HepG2 (cell line): ENCODE measurements around the gene DHX36. TPM values are rescaled to one million over a fixed set of nuclear protein-coding genes. Genes with fewer than 3 reads are reported as not detected.
A peak's percentile ranks its signal among the peaks of the same experiment; 100 is the strongest.

Experiments used
- ARID5B ChIP-seq: IDR thresholded peaks from 2 replicates; pipeline ENCODE4 v1.4.0; 2020; ENCODE audit warnings: mild to moderate bottlenecking, missing genetic modification reagents
- BRF2 ChIP-seq: sonication (generic); formaldehyde crosslinking; IDR thresholded peaks from 2 replicates; pipeline ENCODE4 v1.8.1; 2022; ENCODE audit warnings: mild to moderate bottlenecking, missing genetic modification reagents
- HES4 ChIP-seq: sonication (generic); formaldehyde crosslinking; IDR thresholded peaks from 2 replicates; pipeline ENCODE4 v1.9.0; 2021; ENCODE audit warnings: mild to moderate bottlenecking, missing genetic modification reagents, borderline replicate concordance
- HNF1A ChIP-seq, 2 experiments: sonication (generic) in 1 of 2; formaldehyde crosslinking in 1 of 2; IDR thresholded peaks; 2 replicates each; pipeline versions ENCODE4 v1.4.0 to v1.6.1; 2016 to 2020; ENCODE audit warnings: borderline replicate concordance in 1 of 2, low read depth in 1 of 2, mild to moderate bottlenecking in 1 of 2, missing genetic modification reagents in 1 of 2
- KDM6A ChIP-seq: IDR thresholded peaks from 2 replicates; pipeline ENCODE4 v1.6.1; 2016; ENCODE audit warnings: low read depth
- KLF9 ChIP-seq: IDR thresholded peaks from 2 replicates; pipeline ENCODE4 v1.6.1; 2016; ENCODE audit warnings: low read depth
- NFRKB ChIP-seq: fragments of 450-650 bp; IDR thresholded peaks from 2 replicates; pipeline ENCODE4 v1.6.1; 2017
- NR0B2 ChIP-seq: sonication (generic); formaldehyde crosslinking; IDR thresholded peaks from 2 replicates; pipeline ENCODE4 v1.4.0; 2020; ENCODE audit warnings: mild to moderate bottlenecking, missing genetic modification reagents
- SAP130 ChIP-seq: IDR thresholded peaks from 2 replicates; pipeline ENCODE4 v1.6.1; 2016; ENCODE audit warnings: low read depth
- SRSF9 ChIP-seq: fragments of 200-400 bp; formaldehyde crosslinking; IDR thresholded peaks from 2 replicates; pipeline ENCODE4 v1.6.1; 2018; ENCODE audit warnings: borderline replicate concordance, mild to moderate bottlenecking, low read depth, low read length; ENCODE audit not compliant: insufficient read depth, poor library complexity, severe bottlenecking
- TBX2 ChIP-seq: sonication (generic); formaldehyde crosslinking; IDR thresholded peaks from 2 replicates; pipeline ENCODE4 v1.5.0; 2020; ENCODE audit warnings: missing genetic modification reagents, mild to moderate bottlenecking, borderline replicate concordance
- TEAD3 ChIP-seq: optimal IDR thresholded peaks from 2 replicates; pipeline ENCODE3; 2016; ENCODE audit warnings: borderline replicate concordance
- TRIM22 ChIP-seq: fragments of 450-650 bp; IDR thresholded peaks from 2 replicates; pipeline ENCODE4 v1.6.1; 2017
- ZBTB7A ChIP-seq: sonication (generic); formaldehyde crosslinking; IDR thresholded peaks from 2 replicates; pipeline ENCODE4 v1.8.0; 2022; ENCODE audit warnings: mild to moderate bottlenecking, missing genetic modification reagents
- polyA plus RNA-seq, 8 experiments: library from polyadenylated mRNA; depleted of rRNA in 3 of 8; stranded (reverse) in 7 of 8; unstranded in 1 of 8; fragments of >200 nt; fragmentation: Illumina TruSeq in 4 of 8; extraction: Trizol in 4 of 8; gene quantifications; 2 replicates each; pipeline versions ENCODE4 v1.2.1 to v1.2.3, GENCODE V29; 2011 to 2016; ENCODE audit warnings: low read depth in 4 of 8, missing spikeins in 1 of 8, mixed read lengths in 1 of 8; ENCODE audit not compliant: insufficient read depth in 1 of 8
- total RNA-seq, 5 experiments: library from RNA; depleted of rRNA; stranded (reverse); fragments of >200 nt; fragmentation: Illumina TruSeq; extraction: Trizol; gene quantifications; 2 replicates each; pipeline ENCODE4 v1.2.3, GENCODE V29; 2016; ENCODE audit warnings: low read depth in 1 of 5
- TF ChIP-seq, protein P1 (sequence below): sonication (generic); formaldehyde crosslinking; IDR thresholded peaks from 2 replicates; pipeline ENCODE4 v1.4.0; 2020; ENCODE audit warnings: low read depth, mild to moderate bottlenecking, missing genetic modification reagents

DHX36 gene
- total and polyA plus RNA-seq, 2 of the 13 experiments (the other 11 are each of a cell fraction or from before 2014, with no cell fraction given) = 30.3 to 44.2 TPM

DNA sequence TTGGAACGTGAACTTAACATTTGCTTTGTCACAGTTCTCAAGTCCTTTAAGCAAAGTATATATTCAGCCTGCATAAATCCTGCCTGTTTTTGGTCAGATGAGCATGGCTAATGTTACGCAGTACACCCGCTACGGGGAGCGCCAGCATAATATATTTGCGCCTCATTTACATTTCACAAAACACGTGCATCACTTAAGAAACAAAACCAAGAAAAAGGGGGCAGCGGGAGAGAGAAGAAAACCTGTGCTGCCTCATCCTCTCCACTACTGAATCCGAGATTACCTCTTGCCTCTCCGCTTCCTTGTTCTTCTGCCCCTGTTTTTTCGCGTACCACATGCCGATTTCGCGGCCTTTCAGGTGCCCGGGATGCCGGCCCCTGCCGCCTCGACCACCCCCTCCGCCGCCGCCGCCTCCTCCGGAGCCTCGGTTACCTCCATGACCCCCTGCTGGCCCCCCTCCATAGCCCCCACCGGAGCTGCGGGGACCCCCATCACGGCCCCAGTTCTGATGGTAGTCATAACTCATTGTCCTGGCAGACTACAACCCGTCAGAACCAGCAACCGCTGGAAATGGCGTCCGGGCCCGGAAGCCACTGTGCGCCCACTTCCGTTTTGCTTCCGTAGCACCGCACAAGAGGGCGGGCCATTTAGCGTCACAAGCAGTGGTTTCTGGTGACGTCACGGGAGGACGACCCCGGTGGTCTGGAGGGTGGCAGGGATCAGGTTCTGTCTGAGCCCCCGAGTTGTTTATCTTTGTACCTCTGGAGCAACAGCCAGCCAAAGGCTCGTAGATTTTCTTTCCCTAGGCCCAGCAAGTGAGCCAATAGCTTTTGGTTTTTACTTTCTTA, at the start of gene DHX36 (continued):
- no peak for TF ChIP-seq HNF1A (IDR thresholded peaks at IDR 0.05; ENCODE audit: low read depth)
- no peak for TF ChIP-seq HNF1A (CRISPR knock-in tag; IDR thresholded peaks at IDR 0.05; ENCODE audit: borderline replicate concordance)
- no peak for TF ChIP-seq KLF9 (CRISPR knock-in tag)
- no peak for TF ChIP-seq SRSF9
- no peak for TF ChIP-seq KDM6A (CRISPR knock-in tag)
- 0 out of 2 replicates have a peak, but pooled peaks have one; percentile 41 for TF ChIP-seq NR0B2 (CRISPR knock-in tag)
- 0 out of 2 replicates have a peak, but pooled peaks have one; percentile 41 for TF ChIP-seq BRF2 (CRISPR knock-in tag)
- TF ChIP-seq ARID5B (CRISPR knock-in tag) = peak; percentile 70
- TF ChIP-seq, protein P1, sequence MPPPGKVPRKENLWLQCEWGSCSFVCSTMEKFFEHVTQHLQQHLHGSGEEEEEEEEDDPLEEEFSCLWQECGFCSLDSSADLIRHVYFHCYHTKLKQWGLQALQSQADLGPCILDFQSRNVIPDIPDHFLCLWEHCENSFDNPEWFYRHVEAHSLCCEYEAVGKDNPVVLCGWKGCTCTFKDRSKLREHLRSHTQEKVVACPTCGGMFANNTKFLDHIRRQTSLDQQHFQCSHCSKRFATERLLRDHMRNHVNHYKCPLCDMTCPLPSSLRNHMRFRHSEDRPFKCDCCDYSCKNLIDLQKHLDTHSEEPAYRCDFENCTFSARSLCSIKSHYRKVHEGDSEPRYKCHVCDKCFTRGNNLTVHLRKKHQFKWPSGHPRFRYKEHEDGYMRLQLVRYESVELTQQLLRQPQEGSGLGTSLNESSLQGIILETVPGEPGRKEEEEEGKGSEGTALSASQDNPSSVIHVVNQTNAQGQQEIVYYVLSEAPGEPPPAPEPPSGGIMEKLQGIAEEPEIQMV = 0 out of 2 replicates have a peak, but pooled peaks have one; percentile 49
- TF ChIP-seq SAP130 (CRISPR knock-in tag) = peak; percentile 79
- no peak for TF ChIP-seq NFRKB
- TF ChIP-seq TRIM22 = no peak
- TF ChIP-seq ZBTB7A (CRISPR knock-in tag) = peak; percentile 97
- TF ChIP-seq HES4 (CRISPR knock-in tag) = no peak
- peak; percentile 33; the same call in 1 of the 2 replicates for TF ChIP-seq TBX2 (CRISPR knock-in tag)
- TF ChIP-seq TEAD3 (CRISPR knock-in tag) = peak; percentile 19
